ENCODE data around the gene ENTPD1. TPM values are rescaled to one million over a fixed set of nuclear protein-coding genes. Genes with fewer than 3 reads are reported as not detected.
"Not testable (repeated sequence)": the region's sequence is repeated elsewhere in the genome, so short reads cannot be mapped to it uniquely, and the experiment has no call there.

ENTPD1 gene, protein sequence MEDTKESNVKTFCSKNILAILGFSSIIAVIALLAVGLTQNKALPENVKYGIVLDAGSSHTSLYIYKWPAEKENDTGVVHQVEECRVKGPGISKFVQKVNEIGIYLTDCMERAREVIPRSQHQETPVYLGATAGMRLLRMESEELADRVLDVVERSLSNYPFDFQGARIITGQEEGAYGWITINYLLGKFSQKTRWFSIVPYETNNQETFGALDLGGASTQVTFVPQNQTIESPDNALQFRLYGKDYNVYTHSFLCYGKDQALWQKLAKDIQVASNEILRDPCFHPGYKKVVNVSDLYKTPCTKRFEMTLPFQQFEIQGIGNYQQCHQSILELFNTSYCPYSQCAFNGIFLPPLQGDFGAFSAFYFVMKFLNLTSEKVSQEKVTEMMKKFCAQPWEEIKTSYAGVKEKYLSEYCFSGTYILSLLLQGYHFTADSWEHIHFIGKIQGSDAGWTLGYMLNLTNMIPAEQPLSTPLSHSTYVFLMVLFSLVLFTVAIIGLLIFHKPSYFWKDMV
- 37.1 and 37.5 TPM in 2 replicates for total RNA-seq

DNA sequence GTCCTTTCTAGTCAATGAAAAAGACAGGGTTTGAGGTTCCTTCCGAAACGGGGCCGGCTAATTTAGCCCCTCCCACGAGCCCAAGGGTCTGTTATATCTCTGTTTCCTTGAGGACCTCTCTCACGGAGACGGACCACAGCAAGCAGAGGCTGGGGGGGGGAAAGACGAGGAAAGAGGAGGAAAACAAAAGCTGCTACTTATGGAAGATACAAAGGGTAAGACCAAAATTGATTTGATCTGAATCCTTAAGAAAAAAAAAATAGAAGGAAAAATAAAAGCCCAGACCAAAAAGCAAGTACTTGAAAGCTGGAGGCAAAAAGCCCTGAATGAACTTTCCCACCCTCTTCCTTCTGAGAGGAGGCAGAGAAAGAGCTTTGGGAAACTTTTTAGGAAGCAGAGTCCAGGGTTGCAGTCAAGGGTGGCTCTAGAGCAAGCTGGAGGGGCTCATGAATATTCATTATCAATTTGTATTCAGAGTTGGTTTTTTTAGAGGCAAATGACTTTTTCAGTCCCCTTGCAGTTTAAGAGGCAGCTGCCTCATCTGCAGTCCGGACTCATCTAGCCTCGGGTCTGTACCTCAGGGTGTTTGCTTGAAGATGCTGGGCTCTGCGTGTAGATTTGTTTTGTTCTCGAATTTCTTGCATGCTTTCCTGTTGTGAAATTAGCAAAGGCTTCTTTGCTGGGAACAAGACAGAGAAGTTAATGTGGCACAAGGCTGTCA lies at the start of gene ENTPD1:
ENTPD1 (plus strand) TSS at position 123 of the 721 bp plus-strand sequence; CDS start at position 200, 77 bp downstream.
- Mint-ChIP-seq H3K4me1 (ENCODE audit: low read depth) (peaks cover 43% of the 10 kb centered on the region), H3K4me3 (ENCODE audit: low read depth) (peak within 1 kb of the TSS; percentile 83), H3K9me3 (peaks cover 8% of the 10 kb centered on the region), H3K27me3 (ENCODE audit: low read depth) (peaks cover 12% of the 10 kb centered on the region), H3K36me3 (ENCODE audit: low read depth) (peaks cover 15% of the 10 kb centered on the region), H3K27ac (peak within 1 kb of the TSS; percentile 79)
- DNase-seq (ENCODE audit: low spot score) = no peak
- intact Hi-C loops (cut with micrococcal nuclease) = no loop called here

DNA sequence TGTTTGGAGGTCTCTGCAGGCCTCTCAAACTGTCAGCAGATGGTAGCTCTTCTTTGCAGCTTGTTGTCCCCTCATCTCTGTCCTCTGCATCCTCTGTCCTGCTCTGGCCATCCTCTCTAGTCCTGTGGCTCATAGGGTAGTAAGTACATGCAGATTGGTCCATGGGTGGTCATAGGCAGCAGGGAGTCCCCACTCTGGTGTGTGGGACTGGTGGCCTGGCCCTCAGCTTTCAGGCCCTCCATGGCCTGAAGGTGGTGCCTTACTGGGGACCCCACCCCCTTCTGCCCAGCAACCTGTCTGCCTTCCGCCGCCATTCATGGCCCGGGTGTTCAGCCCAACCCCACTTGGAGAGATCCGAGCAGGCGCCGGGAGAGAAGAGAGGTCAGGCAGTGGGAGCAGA lies 49.4 kb upstream of the ENTPD1 start:
- DNase-seq (ENCODE audit: low spot score) = no peak
- H3K9me3 Mint-ChIP-seq = peaks cover 5% of the 10 kb centered on the region

GRCh38 chr10:95706990-95707389 lies 49.0 kb upstream of the ENTPD1 start:
- Mint-ChIP-seq H3K9me3 (peaks cover 5% of the 10 kb centered on the region), H3K27me3 (ENCODE audit: low read depth) (peaks cover 3% of the 10 kb centered on the region), H3K4me3 (ENCODE audit: low read depth) (no peak overlapping the region), H3K4me1 (ENCODE audit: low read depth) (peaks cover 2% of the 10 kb centered on the region), H3K36me3 (ENCODE audit: low read depth) (no peaks in the 10 kb centered on the region), H3K27ac (no peak overlapping the region)
- intact Hi-C loops (cut with micrococcal nuclease) = no loop called here
- no peak for DNase-seq (ENCODE audit: low spot score)

More for the DNA sequence above, 49.4 kb upstream of the ENTPD1 start:
- Mint-ChIP-seq H3K27me3 (ENCODE audit: low read depth) (peaks cover 3% of the 10 kb centered on the region), H3K4me1 (ENCODE audit: low read depth) (peaks cover 2% of the 10 kb centered on the region), H3K4me3 (ENCODE audit: low read depth) (no peak overlapping the region), H3K27ac (no peak overlapping the region), H3K36me3 (ENCODE audit: low read depth) (no peaks in the 10 kb centered on the region)
- intact Hi-C loops (cut with micrococcal nuclease) = no loop called here

DNA sequence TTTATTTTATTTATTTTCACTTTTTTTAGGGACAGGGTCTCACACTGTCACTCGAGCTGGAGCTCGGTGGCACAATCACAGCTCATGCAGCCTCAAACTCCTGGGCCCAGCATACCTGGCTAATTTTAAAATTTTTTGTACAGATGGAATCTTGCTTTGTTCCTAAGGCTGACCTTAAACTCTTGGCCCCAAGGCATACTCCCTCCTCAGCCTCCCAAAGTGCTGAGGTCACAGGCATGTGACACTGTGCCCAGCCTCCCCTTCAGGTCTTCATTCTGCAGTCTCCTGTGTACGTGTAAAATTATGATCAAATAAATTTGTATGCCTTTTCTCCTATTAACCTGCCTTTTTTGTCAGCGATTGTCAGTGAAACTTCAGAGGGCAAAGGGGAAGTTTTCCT lies 44.5 kb upstream of the ENTPD1 start:
- H3K36me3 Mint-ChIP-seq (ENCODE audit: low read depth) = no peaks in the 10 kb centered on the region
- peaks cover under 1% of the 10 kb centered on the region for H3K9me3 Mint-ChIP-seq
- DNase-seq (ENCODE audit: low spot score) = no peak
- no peak overlapping the region for H3K4me3 Mint-ChIP-seq (ENCODE audit: low read depth)
- peaks cover 2% of the 10 kb centered on the region for H3K4me1 Mint-ChIP-seq (ENCODE audit: low read depth)
- H3K27ac Mint-ChIP-seq = no peak overlapping the region
- H3K27me3 Mint-ChIP-seq (ENCODE audit: low read depth) = peaks cover 4% of the 10 kb centered on the region
- intact Hi-C loops (cut with micrococcal nuclease) = no loop called here

DNA sequence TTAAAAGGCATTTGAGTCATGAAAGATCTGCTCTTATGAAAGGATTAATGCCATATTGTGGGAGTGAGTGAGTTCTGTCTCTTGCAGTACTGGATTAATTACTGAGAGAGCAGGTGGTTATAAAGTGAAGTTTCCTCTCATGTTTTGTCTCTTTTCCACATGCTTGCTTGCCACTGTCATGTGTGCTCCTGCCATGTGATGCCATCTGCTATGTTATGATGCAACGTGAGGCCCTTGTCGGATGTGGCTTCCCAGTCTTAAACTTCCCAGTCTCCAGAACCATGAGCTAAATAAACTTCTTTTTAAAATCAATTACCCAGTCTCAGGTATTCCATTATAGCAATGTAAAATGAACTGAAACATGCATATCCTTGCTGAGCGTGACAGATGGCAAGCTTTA lies 39.5 kb upstream of the ENTPD1 start:
- H3K27me3 Mint-ChIP-seq (ENCODE audit: low read depth) = peaks cover 5% of the 10 kb centered on the region
- intact Hi-C loops (cut with micrococcal nuclease) = no loop called here

GRCh38 chr10:95716866-95717265 lies 39.1 kb upstream of the ENTPD1 start:
- no peak for DNase-seq (ENCODE audit: low spot score)
- intact Hi-C loops (cut with micrococcal nuclease) = no loop called here
- Mint-ChIP-seq H3K27ac (no peak overlapping the region), H3K9me3 (no peaks in the 10 kb centered on the region), H3K4me3 (ENCODE audit: low read depth) (no peak overlapping the region), H3K27me3 (ENCODE audit: low read depth) (peaks cover 5% of the 10 kb centered on the region), H3K36me3 (ENCODE audit: low read depth) (no peaks in the 10 kb centered on the region), H3K4me1 (ENCODE audit: low read depth) (peaks cover 1% of the 10 kb centered on the region)

More for the DNA sequence above, 39.5 kb upstream of the ENTPD1 start:
- no peaks in the 10 kb centered on the region for H3K36me3 Mint-ChIP-seq (ENCODE audit: low read depth)
- DNase-seq (ENCODE audit: low spot score) = no peak
- no peak overlapping the region for H3K27ac Mint-ChIP-seq
- peaks cover 1% of the 10 kb centered on the region for H3K4me1 Mint-ChIP-seq (ENCODE audit: low read depth)
- H3K4me3 Mint-ChIP-seq (ENCODE audit: low read depth) = no peak overlapping the region
- no peaks in the 10 kb centered on the region for H3K9me3 Mint-ChIP-seq

DNA sequence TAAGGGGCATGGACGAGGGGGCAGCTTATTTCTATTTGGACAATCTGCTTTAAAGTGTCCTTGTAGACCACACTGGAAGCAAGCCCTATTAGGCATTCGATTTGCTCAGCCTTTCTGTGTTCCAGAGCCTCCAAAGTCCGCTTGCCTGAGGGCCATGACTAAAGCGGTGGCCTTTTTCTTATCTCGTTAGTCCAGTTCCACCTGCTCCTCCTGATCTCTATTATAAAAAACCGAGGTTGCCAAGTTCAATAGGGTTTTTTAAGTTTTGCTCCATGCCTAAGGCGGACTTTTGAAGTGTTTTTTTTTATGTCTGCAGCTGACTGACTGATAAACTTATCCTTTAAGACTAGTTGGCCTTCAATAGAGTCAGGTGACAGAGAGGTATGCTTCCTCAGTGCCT lies 35.2 kb upstream of the ENTPD1 start:
- Mint-ChIP-seq H3K9me3 (peaks cover 17% of the 10 kb centered on the region), H3K27me3 (ENCODE audit: low read depth) (peaks cover 10% of the 10 kb centered on the region)
- H3K36me3 Mint-ChIP-seq (ENCODE audit: low read depth); H3K27ac Mint-ChIP-seq; H3K4me1 Mint-ChIP-seq (ENCODE audit: low read depth); H3K4me3 Mint-ChIP-seq (ENCODE audit: low read depth); intact Hi-C loops (cut with micrococcal nuclease); DNase-seq (ENCODE audit: low spot score): not testable (repeated sequence)

- peaks cover 17% of the 10 kb centered on the region for H3K9me3 Mint-ChIP-seq
- H3K27ac Mint-ChIP-seq; intact Hi-C loops (cut with micrococcal nuclease); H3K4me3 Mint-ChIP-seq (ENCODE audit: low read depth); DNase-seq (ENCODE audit: low spot score); H3K27me3 Mint-ChIP-seq (ENCODE audit: low read depth); H3K36me3 Mint-ChIP-seq (ENCODE audit: low read depth); H3K4me1 Mint-ChIP-seq (ENCODE audit: low read depth): not testable (repeated sequence)
Measured at GRCh38 chr10:95722496-95722895, 33.5 kb upstream of the ENTPD1 start.

GRCh38 chr10:95728526-95728925 lies 27.4 kb upstream of the ENTPD1 start:
- no peak overlapping the region for H3K27ac Mint-ChIP-seq
- H3K4me1 Mint-ChIP-seq (ENCODE audit: low read depth) = peaks cover 2% of the 10 kb centered on the region
- peaks cover 28% of the 10 kb centered on the region for H3K27me3 Mint-ChIP-seq (ENCODE audit: low read depth)
- H3K9me3 Mint-ChIP-seq = peaks cover 30% of the 10 kb centered on the region
- intact Hi-C loops (cut with micrococcal nuclease) = no loop called here
- no peaks in the 10 kb centered on the region for H3K36me3 Mint-ChIP-seq (ENCODE audit: low read depth)
- no peak for DNase-seq (ENCODE audit: low spot score)
- H3K4me3 Mint-ChIP-seq (ENCODE audit: low read depth) = no peak overlapping the region

- H3K4me1 Mint-ChIP-seq (ENCODE audit: low read depth) = peaks cover 2% of the 10 kb centered on the region
- intact Hi-C loops (cut with micrococcal nuclease) = no loop called here
- H3K27me3 Mint-ChIP-seq (ENCODE audit: low read depth) = peaks cover 31% of the 10 kb centered on the region
- peaks cover 4% of the 10 kb centered on the region for H3K36me3 Mint-ChIP-seq (ENCODE audit: low read depth)
- H3K27ac Mint-ChIP-seq = no peak overlapping the region
- peaks cover 37% of the 10 kb centered on the region for H3K9me3 Mint-ChIP-seq
- H3K4me3 Mint-ChIP-seq (ENCODE audit: low read depth) = no peak overlapping the region
- no peak for DNase-seq (ENCODE audit: low spot score)
Measured at GRCh38 chr10:95729323-95730055, 26.5 kb upstream of the ENTPD1 start.

DNA sequence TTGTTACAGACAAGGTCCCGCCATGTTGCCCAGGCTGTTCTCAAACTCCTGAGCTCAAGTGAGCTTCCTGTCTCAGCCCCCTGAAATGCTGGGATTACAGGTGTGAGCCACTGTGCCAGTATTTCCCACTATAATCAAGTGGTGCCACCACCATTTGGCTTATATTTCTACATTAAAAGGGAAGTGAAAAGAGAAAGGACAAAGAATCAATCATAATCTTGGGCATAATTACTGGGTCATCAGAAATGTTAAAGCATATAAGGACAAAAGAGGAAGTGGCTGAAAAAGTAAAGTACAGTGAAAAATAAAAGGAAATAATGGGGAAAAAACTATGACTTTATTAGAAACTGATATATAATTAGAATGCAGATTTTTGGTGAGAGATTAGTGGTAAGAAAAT lies 25.7 kb upstream of the ENTPD1 start:
- no peak overlapping the region for H3K4me3 Mint-ChIP-seq (ENCODE audit: low read depth)
- H3K4me1 Mint-ChIP-seq (ENCODE audit: low read depth) = peaks cover 2% of the 10 kb centered on the region
- peaks cover 26% of the 10 kb centered on the region for H3K27me3 Mint-ChIP-seq (ENCODE audit: low read depth)
- H3K36me3 Mint-ChIP-seq (ENCODE audit: low read depth) = peaks cover 6% of the 10 kb centered on the region
- H3K9me3 Mint-ChIP-seq = peaks cover 32% of the 10 kb centered on the region
- no peak for DNase-seq (ENCODE audit: low spot score)
- H3K27ac Mint-ChIP-seq = no peak overlapping the region
- intact Hi-C loops (cut with micrococcal nuclease) = no loop called here

DNA sequence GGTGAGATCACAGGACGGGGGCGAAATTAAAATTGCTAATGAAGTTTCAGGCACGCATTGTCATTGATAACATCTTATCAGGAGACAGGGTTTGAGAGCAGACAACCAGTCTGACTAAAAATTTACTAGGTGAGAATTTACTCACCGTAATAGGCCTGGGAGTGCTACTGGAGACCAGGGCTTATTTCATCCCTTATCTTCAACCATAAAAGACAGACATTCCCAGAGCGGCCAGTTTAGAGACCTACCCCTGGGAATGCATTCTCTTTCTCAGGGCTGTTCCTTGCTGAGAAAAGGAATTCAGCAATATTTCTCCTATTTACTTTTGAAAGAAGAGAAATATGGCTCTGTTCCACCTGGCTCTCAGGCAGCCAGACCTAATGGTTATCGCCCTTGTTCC lies 23.1 kb upstream of the ENTPD1 start:
- DNase-seq (ENCODE audit: low spot score); H3K4me3 Mint-ChIP-seq (ENCODE audit: low read depth); H3K36me3 Mint-ChIP-seq (ENCODE audit: low read depth); intact Hi-C loops (cut with micrococcal nuclease); H3K27ac Mint-ChIP-seq; H3K4me1 Mint-ChIP-seq (ENCODE audit: low read depth): not testable (repeated sequence)
- peaks cover 22% of the 10 kb centered on the region for H3K27me3 Mint-ChIP-seq (ENCODE audit: low read depth)
- H3K9me3 Mint-ChIP-seq = peaks cover 31% of the 10 kb centered on the region
